Keratinocyte (primary cell): Measurements from ENCODE around the gene SMARCC1. TPM values are rescaled to one million over a fixed set of nuclear protein-coding genes. Genes with fewer than 3 reads are reported as not detected.
A peak's percentile ranks its signal among the peaks of the same experiment; 100 is the strongest.

Experiments used
- DNase-seq: peaks from one replicate; pipeline ENCODE4 v3.0.0-alpha.2; 2011; ENCODE audit warnings: low read depth, missing footprints, low spot score
- FAIRE-seq: peaks from 2 replicates; lab custom pipeline; 2011; peaks lifted over from hg19 to GRCh38; lab: Jason Lieb, UNC
- H2AFZ ChIP-seq: 2 replicates; pipeline ENCODE4 v1.6.0; 2012; ENCODE audit warnings: low read length, control low read depth, inconsistent platforms; ENCODE audit not compliant: control insufficient read depth
- H3K27ac ChIP-seq: 2 replicates; pipeline ENCODE4 v1.5.1; 2011; ENCODE audit warnings: low read length; ENCODE audit not compliant: control insufficient read depth, insufficient read depth
- H3K27me3 ChIP-seq: 3 replicates; pipeline ENCODE4 v1.6.0; 2011; ENCODE audit warnings: low read length; ENCODE audit not compliant: control insufficient read depth, insufficient read depth; ENCODE audit errors: extremely low read depth
- H3K36me3 ChIP-seq, 2 experiments: 2 replicates in 1 of 2; 3 replicates in 1 of 2; pipeline ENCODE4 v1.5.1; 2011; ENCODE audit warnings: low read length in 2 of 2, mild to moderate bottlenecking in 1 of 2; ENCODE audit not compliant: control insufficient read depth in 2 of 2, insufficient read depth in 2 of 2; ENCODE audit errors: extremely low read depth in 1 of 2
- H3K4me1 ChIP-seq: 3 replicates; pipeline ENCODE4 v1.5.1; 2011; ENCODE audit warnings: low read length; ENCODE audit not compliant: control insufficient read depth, insufficient read depth; ENCODE audit errors: extremely low read depth
- H3K4me2 ChIP-seq: 3 replicates; pipeline ENCODE4 v1.6.0; 2011; ENCODE audit warnings: low read depth, low read length; ENCODE audit not compliant: control insufficient read depth, insufficient read depth; ENCODE audit errors: extremely low read depth
- H3K4me3 ChIP-seq, 3 experiments: fragments of 200-600 bp in 1 of 3; sonication (generic) in 1 of 3; 2 replicates in 2 of 3; 3 replicates in 1 of 3; pipeline ENCODE4 v1.5.1; 2011 to 2016; ENCODE audit warnings: low read length in 3 of 3, mild to moderate bottlenecking in 3 of 3, control low read depth in 2 of 3, inconsistent platforms in 1 of 3, low read depth in 1 of 3, mixed read lengths in 1 of 3, mixed run types in 1 of 3, moderate library complexity in 1 of 3; ENCODE audit not compliant: control insufficient read depth in 2 of 3, insufficient read depth in 2 of 3; ENCODE audit errors: extremely low read depth in 1 of 3
- H3K79me2 ChIP-seq: 2 replicates; pipeline ENCODE4 v1.6.0; 2012; ENCODE audit warnings: low read length; ENCODE audit not compliant: control insufficient read depth, insufficient read depth
- H3K9ac ChIP-seq: 3 replicates; pipeline ENCODE4 v1.6.0; 2011; ENCODE audit warnings: low read length; ENCODE audit not compliant: control insufficient read depth, insufficient read depth; ENCODE audit errors: extremely low read depth
- H3K9me1 ChIP-seq: 3 replicates; pipeline ENCODE4 v1.6.0; 2011; ENCODE audit warnings: low read length; ENCODE audit not compliant: control insufficient read depth, insufficient read depth; ENCODE audit errors: extremely low read depth
- H3K9me3 ChIP-seq: 2 replicates; pipeline ENCODE4 v1.5.1; 2012; ENCODE audit warnings: low read depth, low read length; ENCODE audit not compliant: control insufficient read depth
- H4K20me1 ChIP-seq: 3 replicates; pipeline ENCODE4 v1.6.0; 2011; ENCODE audit warnings: low read length; ENCODE audit not compliant: control insufficient read depth, insufficient read depth; ENCODE audit errors: extremely low read depth
- EZH2 ChIP-seq: IDR thresholded peaks from one replicate; pipeline ENCODE4 v1.6.1; 2012; ENCODE audit warnings: inconsistent platforms, mild to moderate bottlenecking, low read length, moderate library complexity
- dilution Hi-C: fragments of 300-500 bp; cut with MboI; formaldehyde crosslinking; loops from one replicate; pipeline ENCODE4 v1.7.0; 2020; ENCODE audit warnings: low sequenced_read_pairs; ENCODE audit not compliant: extremely low pct_ligation_motif_present
- polyA plus RNA-seq, 5 experiments: library from polyadenylated mRNA; depleted of rRNA in 3 of 5; stranded (reverse) in 3 of 5; stranded (forward) in 1 of 5; unstranded in 1 of 5; fragments of >200 nt; gene quantifications; 1 replicate in 1 of 5; 2 replicates in 3 of 5; 3 replicates in 1 of 5; pipeline versions ENCODE4 v1.2.1 to v1.2.3, GENCODE V29; 2011 to 2012; ENCODE audit warnings: missing spikeins in 2 of 5, low read depth in 1 of 5, low replicate concordance in 1 of 5
- TF ChIP-seq, protein P1 (sequence below), 3 experiments: IDR thresholded peaks in 1 of 3; conservative IDR thresholded peaks in 1 of 3; optimal IDR thresholded peaks in 1 of 3; 2 replicates in 2 of 3; 3 replicates in 1 of 3; pipeline versions ENCODE3 to v1.5.1; 2011; ENCODE audit warnings: low read length in 3 of 3, mild to moderate bottlenecking in 3 of 3, moderate library complexity in 2 of 3, control low read depth in 1 of 3, inconsistent platforms in 1 of 3; ENCODE audit not compliant: insufficient read depth in 2 of 3; ENCODE audit errors: extremely low read depth in 1 of 3

Gene SMARCC1
- polyA plus RNA-seq, 1 donor (not counting 4 experiments of a cell fraction or from before 2014, with no cell fraction given): 39.7 TPM

DNA sequence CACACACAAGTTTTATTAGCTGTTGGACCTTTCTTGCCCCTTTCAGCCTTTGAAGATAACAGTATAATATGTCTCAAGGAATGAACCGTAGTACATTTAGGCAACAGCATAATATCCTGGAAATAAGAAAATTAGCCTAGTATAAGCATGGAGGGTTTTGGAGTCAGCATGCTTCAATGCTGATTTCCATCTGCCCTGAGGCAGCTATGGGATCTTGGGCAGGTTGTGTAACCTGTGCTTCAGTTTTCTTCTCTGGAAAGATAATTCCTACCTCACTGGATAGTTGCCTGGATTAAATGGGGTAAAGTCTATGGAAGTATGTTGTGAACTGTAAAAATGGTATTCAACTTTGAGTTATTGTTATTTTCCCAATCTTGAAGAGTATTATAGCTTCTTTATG, 22.9 kb upstream of the SMARCC1 start:
- Histone ChIP-seq H3K9me3 (no peaks in the 10 kb centered on the region), H4K20me1 (no peaks in the 10 kb centered on the region), H3K4me2 (peak overlapping the region; percentile 100), H3K9me1 (no peaks in the 10 kb centered on the region), H3K27me3 (no peaks in the 10 kb centered on the region), H3K27ac (no peak overlapping the region), H3K4me3 (no peak overlapping the region), H3K4me1 (peaks cover 11% of the 10 kb centered on the region), H3K79me2 (peaks cover 18% of the 10 kb centered on the region), H3K36me3 (peaks cover 0 to 3% of the 10 kb centered on the region in 2 experiments), H3K9ac (no peak overlapping the region), H2AFZ (no peak overlapping the region)
- dilution Hi-C loops: no loop called here
- DNase-seq (no peak), FAIRE-seq (no peak)
- TF ChIP-seq EZH2: no peak
- TF ChIP-seq, protein P1, sequence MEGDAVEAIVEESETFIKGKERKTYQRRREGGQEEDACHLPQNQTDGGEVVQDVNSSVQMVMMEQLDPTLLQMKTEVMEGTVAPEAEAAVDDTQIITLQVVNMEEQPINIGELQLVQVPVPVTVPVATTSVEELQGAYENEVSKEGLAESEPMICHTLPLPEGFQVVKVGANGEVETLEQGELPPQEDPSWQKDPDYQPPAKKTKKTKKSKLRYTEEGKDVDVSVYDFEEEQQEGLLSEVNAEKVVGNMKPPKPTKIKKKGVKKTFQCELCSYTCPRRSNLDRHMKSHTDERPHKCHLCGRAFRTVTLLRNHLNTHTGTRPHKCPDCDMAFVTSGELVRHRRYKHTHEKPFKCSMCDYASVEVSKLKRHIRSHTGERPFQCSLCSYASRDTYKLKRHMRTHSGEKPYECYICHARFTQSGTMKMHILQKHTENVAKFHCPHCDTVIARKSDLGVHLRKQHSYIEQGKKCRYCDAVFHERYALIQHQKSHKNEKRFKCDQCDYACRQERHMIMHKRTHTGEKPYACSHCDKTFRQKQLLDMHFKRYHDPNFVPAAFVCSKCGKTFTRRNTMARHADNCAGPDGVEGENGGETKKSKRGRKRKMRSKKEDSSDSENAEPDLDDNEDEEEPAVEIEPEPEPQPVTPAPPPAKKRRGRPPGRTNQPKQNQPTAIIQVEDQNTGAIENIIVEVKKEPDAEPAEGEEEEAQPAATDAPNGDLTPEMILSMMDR (optimal IDR thresholded peaks at IDR 0.05 in 1 of 3, IDR thresholded peaks at IDR 0.05 in 1 of 3, conservative IDR thresholded peaks at IDR 0.05 in 1 of 3; ENCODE audit: extremely low read depth in 1 of 3, insufficient read depth in 2 of 3, low read length in 3 of 3): no peak

DNA sequence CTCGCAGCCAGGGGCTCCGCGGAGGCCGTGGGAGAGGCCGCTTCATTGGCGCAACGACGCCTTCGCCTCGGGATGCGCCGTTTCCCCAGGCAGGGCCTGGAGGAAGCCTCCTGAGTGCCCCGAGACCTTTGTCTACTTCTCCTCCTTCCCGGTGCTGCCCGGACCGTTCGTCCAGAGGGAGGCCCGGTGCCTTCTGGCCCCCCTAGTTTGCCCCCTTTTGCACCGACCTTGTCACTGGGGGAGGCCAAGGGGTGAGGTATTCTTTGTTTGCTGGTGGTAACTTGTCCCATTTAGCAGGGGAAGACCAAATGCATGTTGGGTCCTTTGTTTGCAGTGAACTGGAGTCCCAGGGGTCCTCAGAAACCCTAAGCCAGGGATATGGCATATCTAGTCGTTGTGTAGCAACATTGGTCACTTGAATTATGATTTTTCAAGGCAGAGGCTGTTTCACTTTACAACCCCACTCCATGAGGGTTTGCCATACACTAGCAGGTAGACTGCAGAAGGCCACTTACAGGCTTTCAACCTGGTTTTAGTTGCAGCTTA, 21.9 kb upstream of the SMARCC1 start:
- TF ChIP-seq, protein P1 (optimal IDR thresholded peaks at IDR 0.05 in 1 of 3, IDR thresholded peaks at IDR 0.05 in 1 of 3, conservative IDR thresholded peaks at IDR 0.05 in 1 of 3; ENCODE audit: extremely low read depth in 1 of 3, insufficient read depth in 2 of 3, low read length in 3 of 3): no peak
- no peak for TF ChIP-seq EZH2
- Histone ChIP-seq H3K9ac (peak overlapping the region; percentile 88), H3K9me1 (no peaks in the 10 kb centered on the region), H3K9me3 (no peaks in the 10 kb centered on the region), H3K27ac (peak overlapping the region; percentile 94), H2AFZ (peak overlapping the region; percentile 88), H4K20me1 (no peaks in the 10 kb centered on the region), H3K4me1 (peaks cover 11% of the 10 kb centered on the region), H3K79me2 (peaks cover 18% of the 10 kb centered on the region), H3K4me3 (peak overlapping the region; percentile 71 to 96 (median 88)), H3K27me3 (no peaks in the 10 kb centered on the region), H3K36me3 (peaks cover 0 to 3% of the 10 kb centered on the region in 2 experiments), H3K4me2 (peak overlapping the region; percentile 100)
- no peak for FAIRE-seq
- dilution Hi-C loops: no loop called here
- DNase-seq: no peak
